ENCODE data around the gene GRM5. TPM values are rescaled to one million over a fixed set of nuclear protein-coding genes. Genes with fewer than 3 reads are reported as not detected.
"Not testable (repeated sequence)": the region's sequence is repeated elsewhere in the genome, so short reads cannot be mapped to it uniquely, and the experiment has no call there.

GRM5 gene
- total RNA-seq, 1 experiment from 2014 or later = not detected

GRCh38 chr11:88583251-88583650, 482.5 kb downstream of the GRM5 start:
- in situ Hi-C loops (cut with HindIII; ENCODE audit: low sequenced_read_pairs) = no loop called here

GRCh38 chr11:88579466-88579865, 486.3 kb downstream of the GRM5 start:
- DNase-seq (ENCODE audit: low spot score) = no peak
- in situ Hi-C loops (cut with HindIII; ENCODE audit: low sequenced_read_pairs) = no loop called here

More at GRCh38 chr11:88583251-88583650, 482.5 kb downstream of the GRM5 start:
- no peak for DNase-seq (ENCODE audit: low spot score)

- in situ Hi-C loops (cut with HindIII; ENCODE audit: low sequenced_read_pairs) = no loop called here
- no peak for DNase-seq (ENCODE audit: low spot score)
These were observed 489.0 kb downstream of the GRM5 start for GRCh38 chr11:88576741-88577140.

DNA sequence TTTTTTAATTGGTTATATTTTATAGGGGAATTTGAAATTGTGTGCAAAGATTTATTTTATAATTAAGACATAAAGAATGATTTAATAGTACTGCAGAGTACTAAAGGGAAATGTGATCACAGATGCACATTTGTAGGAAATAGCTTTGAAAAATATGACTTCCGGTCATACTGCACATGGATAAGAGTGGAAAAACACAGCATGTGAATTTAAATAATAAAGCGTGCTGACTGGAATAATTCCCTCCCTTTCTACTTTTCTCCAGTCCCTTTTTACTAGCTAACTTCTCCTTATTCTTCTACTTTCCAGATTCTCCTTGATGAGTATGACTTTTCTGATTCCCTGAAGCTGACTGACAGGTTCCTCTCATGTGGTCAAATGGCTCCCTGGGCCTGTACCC, 489.9 kb downstream of the GRM5 start:
- DNase-seq (ENCODE audit: low spot score) = no peak
- in situ Hi-C loops (cut with HindIII; ENCODE audit: low sequenced_read_pairs) = no loop called here

DNA sequence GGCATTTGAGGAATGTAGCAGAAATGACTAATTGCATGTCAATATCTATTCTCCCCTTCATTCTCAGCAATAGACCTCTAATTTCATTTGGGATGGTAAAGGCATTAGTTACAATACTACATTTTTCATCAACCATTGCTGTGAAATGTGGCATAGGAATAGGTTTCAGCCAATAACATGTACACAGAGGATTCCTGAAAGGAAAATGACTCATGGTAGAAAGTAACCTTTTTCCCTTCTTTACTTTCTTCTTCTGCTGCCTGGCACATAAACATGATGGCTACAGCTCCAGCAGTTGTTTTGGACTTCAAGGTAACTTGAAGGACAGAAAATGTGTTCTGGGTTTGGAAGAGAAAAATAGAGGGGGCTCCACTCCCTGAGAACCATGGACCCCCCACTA, 496.4 kb downstream of the GRM5 start:
- in situ Hi-C loops (cut with HindIII; ENCODE audit: low sequenced_read_pairs) = no loop called here

GRCh38 chr11:88555829-88556202, 510.0 kb downstream of the GRM5 start:
- no peak for DNase-seq (ENCODE audit: low spot score)
- in situ Hi-C loops (cut with HindIII; ENCODE audit: low sequenced_read_pairs) = no loop called here

More for the DNA sequence above, 496.4 kb downstream of the GRM5 start:
- no peak for DNase-seq (ENCODE audit: low spot score)

DNA sequence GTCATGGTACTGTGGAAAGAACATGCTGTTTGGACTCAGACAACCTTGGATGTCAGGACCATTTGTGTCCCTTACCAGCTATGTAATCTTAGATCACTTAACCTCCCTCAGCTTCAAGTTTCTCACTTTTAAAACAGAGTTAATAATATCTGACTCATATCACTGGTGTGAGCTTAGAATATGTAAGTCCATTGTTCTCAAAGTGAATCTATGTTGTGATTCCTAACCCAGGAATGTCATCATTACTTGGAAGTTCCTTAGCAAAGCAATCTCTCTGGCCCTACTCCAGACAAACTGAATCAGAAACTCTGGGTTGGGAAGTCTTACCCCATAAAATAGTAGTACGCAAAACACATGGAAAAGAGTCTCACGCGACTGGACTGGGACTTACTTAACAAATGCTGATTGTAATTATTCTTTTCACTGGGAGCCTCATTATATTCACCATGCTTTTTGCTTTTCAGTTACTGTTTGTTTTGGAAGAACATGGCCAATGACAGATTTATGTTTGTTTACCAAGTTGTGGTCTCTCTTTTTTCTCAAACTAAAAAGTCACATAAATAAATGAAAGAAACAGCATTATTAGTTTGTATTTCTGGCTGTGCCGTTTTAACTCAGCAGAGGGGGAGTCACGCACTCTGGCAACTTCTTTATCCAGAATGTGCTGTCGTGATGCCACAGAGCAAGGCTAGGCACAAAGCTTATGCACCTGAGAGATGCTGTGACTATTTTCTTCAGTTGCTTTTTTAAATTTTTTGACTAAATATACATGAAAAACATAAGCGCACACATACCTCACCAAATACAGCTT, 510.6 kb downstream of the GRM5 start:
- DNase-seq (ENCODE audit: low spot score) = no peak
- in situ Hi-C loops (cut with HindIII; ENCODE audit: low sequenced_read_pairs) = no loop called here

GRCh38 chr11:88553204-88553603, 512.6 kb downstream of the GRM5 start:
- no peak for DNase-seq (ENCODE audit: low spot score)
- in situ Hi-C loops (cut with HindIII; ENCODE audit: low sequenced_read_pairs) = no loop called here

GRCh38 chr11:88552379-88553062, 513.3 kb downstream of the GRM5 start:
- in situ Hi-C loops (cut with HindIII; ENCODE audit: low sequenced_read_pairs) = no loop called here
- DNase-seq (ENCODE audit: low spot score) = peak; percentile 7

- in situ Hi-C loops (cut with HindIII; ENCODE audit: low sequenced_read_pairs) = no loop called here
- DNase-seq (ENCODE audit: low spot score) = no peak
These were observed 521.0 kb downstream of the GRM5 start for GRCh38 chr11:88544656-88545280.

DNA sequence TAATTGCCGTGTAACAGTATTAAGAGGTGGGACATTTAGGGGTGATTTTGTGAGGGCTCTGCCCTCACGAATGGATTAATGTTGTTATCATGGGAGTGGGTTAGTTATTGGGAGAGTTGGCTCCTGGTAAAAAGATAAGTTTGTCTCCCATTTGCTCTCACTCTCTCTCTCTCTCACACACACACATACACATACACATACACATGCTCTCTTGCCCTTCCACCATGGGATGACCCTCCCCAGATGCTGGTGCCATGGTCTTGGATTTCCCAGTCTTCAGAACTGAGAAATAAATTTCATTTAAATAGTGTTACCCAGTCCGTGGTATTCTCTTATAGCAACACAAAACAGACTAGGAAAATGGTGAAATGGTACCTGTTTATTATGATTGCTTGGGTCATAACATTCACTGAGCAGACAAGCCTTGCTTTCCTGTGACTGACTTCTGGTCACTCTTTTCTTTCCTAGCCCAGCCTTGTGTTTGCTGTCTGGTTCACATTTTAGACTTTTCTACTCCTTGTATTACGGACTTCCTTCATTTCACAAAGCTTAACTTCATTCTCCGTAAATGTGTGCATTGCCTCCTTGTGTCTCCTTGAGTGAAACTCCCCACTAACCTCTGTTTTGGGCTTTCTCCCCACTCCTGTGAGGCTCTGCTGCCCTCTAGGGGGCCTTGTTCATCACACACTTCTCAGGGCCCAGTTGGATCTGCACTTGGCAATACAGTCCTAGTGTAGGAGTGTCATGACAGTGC, 521.7 kb downstream of the GRM5 start:
- DNase-seq (ENCODE audit: low spot score) = peak; percentile 43
- in situ Hi-C loops (cut with HindIII; ENCODE audit: low sequenced_read_pairs) = no loop called here

DNA sequence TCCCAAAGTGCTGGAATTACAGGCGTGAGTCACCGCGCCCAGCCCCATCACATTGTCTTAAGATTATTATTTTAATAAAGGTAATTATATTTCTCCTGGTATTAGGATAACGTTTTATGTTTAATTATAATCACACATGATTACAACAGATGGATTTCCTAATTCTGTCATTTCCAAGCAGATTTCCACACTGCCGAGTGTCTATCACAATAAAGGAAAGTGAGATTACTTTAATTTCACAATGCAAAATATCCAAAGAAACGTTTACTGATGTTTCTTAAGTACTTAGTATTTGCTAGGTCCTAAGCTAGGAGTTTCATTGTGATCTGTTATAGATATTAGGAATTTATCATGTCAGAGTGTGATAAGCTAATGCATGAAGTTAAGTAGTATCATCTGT, 524.8 kb downstream of the GRM5 start:
- no peak for DNase-seq (ENCODE audit: low spot score)
- in situ Hi-C loops (cut with HindIII; ENCODE audit: low sequenced_read_pairs) = no loop called here

DNA sequence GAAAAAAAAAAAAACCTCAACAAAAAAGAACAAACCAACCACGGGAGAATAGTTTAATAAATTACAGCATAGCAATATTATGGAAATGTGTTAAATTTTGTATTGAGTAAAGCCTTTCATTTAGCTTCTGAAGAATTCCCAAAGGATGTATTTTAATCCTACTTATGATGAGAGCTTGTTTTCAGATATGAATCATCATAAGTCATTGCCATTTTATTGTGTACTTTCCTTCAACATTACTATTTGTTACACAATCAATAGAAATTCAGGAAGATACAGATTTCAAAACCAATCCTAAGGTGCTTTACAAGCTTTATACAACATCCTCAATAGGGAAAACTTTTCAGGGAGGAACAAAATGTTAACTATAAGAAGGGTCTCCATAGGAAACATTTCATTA, 527.7 kb downstream of the GRM5 start:
- DNase-seq (ENCODE audit: low spot score) = no peak
- in situ Hi-C loops (cut with HindIII; ENCODE audit: low sequenced_read_pairs) = no loop called here

DNA sequence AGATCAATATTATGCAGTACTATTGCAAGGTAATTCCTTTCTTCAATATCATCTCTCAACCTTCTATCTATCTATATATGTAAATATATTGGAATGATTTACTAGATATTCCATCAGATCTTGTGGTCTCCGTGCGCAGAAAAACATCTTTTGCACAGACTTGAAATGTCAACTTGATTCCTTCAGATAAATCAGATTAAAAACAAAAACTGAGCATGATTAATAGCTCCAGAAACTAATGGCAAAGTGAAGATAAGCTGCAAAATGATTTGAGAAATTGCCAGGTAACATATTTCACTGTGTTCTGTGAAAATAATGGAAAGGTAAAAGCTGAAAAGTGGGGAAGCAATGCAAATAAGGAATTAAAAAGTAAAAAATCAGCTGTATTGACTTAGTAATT, 528.2 kb downstream of the GRM5 start:
- in situ Hi-C loops (cut with HindIII; ENCODE audit: low sequenced_read_pairs) = no loop called here
- no peak for DNase-seq (ENCODE audit: low spot score)

DNA sequence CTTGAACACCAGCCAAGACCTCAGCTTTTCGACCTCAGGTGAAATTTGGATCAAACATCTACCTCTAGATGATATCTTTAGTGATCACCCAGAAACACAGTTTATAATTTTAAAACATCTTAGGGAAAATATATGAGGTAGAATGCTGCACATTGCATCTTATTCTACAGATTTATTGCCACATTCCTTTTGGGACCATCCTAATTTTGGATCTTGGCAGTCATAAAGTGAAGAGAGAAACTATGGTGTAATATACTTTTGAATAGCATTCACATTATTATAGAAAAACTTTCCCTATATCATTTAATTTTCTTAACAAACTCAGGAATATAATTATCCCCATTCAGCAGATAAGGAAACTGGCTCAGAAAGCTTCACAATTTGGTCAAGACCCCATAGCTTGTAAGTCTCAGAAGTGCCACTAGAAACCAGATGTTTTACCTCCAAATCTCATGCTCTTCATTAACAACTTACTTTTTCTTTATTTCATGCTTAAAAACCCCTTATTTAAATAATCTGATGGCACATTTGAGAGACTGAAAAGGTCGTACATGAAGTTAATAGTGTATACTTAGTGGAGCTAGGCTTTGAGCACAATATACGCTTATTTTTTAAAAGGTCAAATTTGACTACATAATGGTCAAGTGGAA, 529.0 kb downstream of the GRM5 start:
- in situ Hi-C loops (cut with HindIII; ENCODE audit: low sequenced_read_pairs) = no loop called here
- no peak for DNase-seq (ENCODE audit: low spot score)

DNA sequence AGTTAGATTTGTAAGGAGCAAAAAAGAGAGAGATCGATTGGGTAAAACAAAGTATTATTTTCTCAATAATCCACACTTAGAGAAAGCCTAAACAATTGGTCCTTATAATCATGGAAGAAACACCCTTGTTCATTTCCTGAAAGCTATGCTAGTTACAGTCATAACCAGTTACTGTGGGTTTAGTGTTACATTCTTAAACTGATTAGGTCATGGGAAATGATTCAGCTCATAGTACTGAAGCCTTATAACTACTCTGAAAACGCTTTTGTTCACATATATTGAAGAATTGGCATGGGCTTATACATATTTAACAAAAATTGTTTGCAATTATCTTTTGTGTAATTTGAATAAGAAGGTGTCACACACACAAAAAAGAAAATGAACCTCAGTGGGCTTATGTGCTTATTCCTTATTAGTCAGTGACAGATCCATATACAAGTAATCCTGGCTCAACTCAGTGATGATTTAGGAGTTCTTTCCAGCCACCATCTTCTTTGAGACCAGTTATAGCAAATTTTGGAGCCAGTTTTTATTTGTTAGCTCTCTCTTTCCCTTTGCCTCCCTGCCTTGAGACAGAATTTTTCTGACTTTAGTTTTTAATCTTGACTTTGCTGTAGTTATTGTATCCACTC, 529.8 kb downstream of the GRM5 start:
- in situ Hi-C loops (cut with HindIII; ENCODE audit: low sequenced_read_pairs) = no loop called here
- no peak for DNase-seq (ENCODE audit: low spot score)

DNA sequence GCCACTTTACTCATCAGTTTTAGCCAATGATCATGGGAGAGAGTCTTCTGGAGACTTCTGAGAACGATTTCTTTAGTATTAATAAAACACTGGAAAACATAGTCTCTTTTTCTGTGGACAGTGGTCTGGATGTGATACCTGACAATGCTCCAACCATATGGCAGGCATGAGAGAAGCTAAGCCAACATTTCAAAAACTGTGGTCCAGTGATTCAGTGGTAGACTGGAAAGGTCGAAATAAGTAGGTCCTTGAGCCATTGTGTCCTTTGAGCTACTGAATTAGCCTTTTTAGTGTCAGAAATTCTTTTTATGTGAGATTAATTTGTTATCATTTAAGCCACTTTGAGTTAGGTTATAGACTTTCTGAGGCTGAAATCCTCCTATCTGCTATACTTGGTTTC, 530.5 kb downstream of the GRM5 start:
- in situ Hi-C loops (cut with HindIII; ENCODE audit: low sequenced_read_pairs) = no loop called here
- DNase-seq (ENCODE audit: low spot score) = no peak

DNA sequence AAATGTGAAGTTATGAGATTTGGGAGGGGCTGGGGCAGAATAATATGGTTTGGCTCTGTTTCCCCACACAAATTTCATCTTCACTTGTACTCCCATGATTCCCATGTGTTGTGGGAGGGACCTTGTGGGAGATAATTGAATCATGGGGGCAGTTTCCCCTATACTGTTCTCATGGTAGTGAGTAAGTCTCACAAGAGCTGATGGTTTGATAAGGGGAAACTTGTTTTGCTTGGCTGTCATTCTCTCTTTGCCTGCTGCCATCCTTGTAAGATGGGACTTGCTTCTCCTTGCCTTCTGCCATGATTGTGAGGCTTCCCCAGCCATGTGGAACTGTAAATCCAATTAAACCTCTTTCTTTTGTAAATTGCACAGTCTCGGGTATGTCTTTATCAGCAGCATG, 531.1 kb downstream of the GRM5 start:
- in situ Hi-C loops (cut with HindIII; ENCODE audit: low sequenced_read_pairs); DNase-seq (ENCODE audit: low spot score): not testable (repeated sequence)

DNA sequence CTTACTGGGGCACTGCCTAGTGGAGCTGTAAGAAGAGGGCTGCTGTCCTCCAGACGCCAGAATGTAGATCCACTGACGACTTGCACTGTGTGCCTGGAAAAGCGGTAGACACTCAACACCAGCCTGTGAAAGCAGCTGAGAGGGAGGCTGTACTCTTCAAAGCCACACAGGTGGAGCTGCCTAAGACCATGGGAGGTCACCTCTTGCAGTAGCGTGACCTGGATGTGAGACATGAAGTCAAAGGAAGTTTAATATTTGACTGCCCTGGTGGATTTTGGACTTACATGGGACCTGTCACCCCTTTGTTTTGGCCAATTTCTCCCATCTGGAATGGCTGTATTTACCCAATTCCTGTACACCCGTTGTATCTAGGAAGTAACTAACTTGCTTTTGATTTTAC, 531.6 kb downstream of the GRM5 start:
- in situ Hi-C loops (cut with HindIII; ENCODE audit: low sequenced_read_pairs) = no loop called here
- no peak for DNase-seq (ENCODE audit: low spot score)

Data from G401 (cell line).